ENCODE results near the gene MX1.

DNA sequence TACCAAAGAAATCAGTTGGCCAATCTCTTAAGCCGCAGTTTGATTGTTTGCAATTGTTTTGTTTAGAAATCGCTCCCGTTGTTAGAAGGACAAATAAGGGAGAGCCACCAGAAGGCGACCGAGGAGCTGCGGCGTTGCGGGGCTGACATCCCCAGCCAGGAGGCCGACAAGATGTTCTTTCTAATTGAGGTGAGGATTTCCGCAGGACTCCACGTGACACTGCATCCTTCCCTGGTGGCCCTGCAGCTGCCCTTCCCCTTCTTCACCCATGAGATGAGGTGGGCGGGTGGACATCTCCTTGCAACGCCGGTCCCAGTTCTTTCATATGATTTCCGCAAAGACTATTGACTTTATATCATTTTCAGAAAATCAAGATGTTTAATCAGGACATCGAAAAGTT lies 27.2 kb upstream of the MX1 start:
- TF ChIP-seq, protein P1, sequence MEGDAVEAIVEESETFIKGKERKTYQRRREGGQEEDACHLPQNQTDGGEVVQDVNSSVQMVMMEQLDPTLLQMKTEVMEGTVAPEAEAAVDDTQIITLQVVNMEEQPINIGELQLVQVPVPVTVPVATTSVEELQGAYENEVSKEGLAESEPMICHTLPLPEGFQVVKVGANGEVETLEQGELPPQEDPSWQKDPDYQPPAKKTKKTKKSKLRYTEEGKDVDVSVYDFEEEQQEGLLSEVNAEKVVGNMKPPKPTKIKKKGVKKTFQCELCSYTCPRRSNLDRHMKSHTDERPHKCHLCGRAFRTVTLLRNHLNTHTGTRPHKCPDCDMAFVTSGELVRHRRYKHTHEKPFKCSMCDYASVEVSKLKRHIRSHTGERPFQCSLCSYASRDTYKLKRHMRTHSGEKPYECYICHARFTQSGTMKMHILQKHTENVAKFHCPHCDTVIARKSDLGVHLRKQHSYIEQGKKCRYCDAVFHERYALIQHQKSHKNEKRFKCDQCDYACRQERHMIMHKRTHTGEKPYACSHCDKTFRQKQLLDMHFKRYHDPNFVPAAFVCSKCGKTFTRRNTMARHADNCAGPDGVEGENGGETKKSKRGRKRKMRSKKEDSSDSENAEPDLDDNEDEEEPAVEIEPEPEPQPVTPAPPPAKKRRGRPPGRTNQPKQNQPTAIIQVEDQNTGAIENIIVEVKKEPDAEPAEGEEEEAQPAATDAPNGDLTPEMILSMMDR (conservative IDR thresholded peaks at IDR 0.05), result no peak
- TF ChIP-seq ZFX (IDR thresholded peaks at IDR 0.05), result no peak

Data from C4-2B (cell line).